ENCODE results near the gene DLX1. TPM values are rescaled to one million over a fixed set of nuclear protein-coding genes. Genes with fewer than 3 reads are reported as not detected.
A peak's percentile ranks its signal among the peaks of the same experiment; 100 is the strongest.

The DLX1 gene
- total RNA-seq, 4 donors from 2014 or later = 0.16 TPM; not detected in 3

DNA sequence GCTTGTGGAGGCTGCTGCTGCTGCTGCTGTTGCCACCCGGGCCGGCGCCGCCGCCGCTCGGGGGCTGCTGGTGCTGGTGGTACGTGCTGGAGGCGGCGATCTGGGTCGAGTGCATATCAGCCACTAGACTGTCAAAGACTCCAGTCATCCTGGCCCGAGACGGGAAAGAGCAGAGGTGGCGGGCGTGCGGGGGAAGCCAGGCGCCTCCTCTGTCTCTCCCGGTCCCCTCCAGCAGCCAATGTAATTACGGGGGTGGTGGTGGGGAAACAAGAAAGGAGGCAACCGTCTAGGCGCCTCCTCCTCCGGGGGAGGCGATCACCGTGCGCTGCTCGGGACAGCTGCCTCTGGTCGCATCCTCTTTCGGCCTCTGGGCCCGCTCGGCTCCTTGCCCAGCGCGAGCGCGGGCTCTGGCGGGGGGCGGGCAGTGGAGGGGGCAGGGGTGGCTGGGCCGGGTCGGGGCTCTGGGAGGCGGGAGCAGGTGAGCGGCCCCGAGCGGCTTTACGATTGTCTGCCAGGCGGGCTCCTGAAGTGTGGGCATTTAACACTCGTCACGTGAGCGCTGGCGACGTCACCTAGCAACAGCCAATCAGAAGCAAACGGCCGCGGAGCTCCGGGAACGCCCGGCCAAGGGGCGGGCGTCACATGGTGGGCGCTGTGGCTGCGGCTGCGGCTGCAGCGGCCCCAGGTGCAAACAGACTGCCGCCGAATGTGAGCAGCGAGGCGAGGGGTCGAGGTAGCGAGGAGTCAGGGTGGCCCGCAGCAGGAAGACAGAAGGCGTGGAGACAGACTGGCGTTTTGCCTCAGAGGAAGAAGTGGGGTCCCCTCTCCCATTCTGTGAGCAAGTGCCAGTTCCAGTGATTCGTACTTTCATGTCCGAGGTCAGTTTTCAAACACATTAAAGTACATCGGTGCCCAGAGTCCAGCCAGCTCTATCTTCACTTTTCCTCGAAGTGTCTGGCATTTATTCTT is 17.4 kb downstream of the DLX1 start, which contains the start of gene DLX2:
Gene DLX2 (minus strand): TSS at position 510 of the 969 bp plus-strand sequence. CDS start 362 bp downstream, at position 148.
- in situ Hi-C loops (cut with MboI; ENCODE audit: low sequenced_read_pairs in 4 of 4) = loop anchor here (10.0 to 25.0 kb wide), 5 partner anchors 290 to 515 kb away; no protein-coding TSS in a partner anchor
- Histone ChIP-seq H3K4me3 (peak within 1 kb of the TSS; percentile 45 to 68 (median 52)), H3K27ac (no peak within 1 kb of the TSS), H3K27me3 (peaks cover 98 to 100% (median 100%) of the 10 kb centered on the region in 3 donors), H3K36me3 (no peaks in the 10 kb centered on the region), H3K9me3 (no peaks in the 10 kb centered on the region), H3K4me1 (peaks cover 17 to 43% of the 10 kb centered on the region in 2 donors)
- intact Hi-C loops (cut with DNase I; ENCODE audit: low total_unique reads) = loop anchor here (1.0 to 10.0 kb wide), 5 partner anchors 18 to 415 kb away; partner anchors contain the start of genes DLX1 and DYNC1I2
- peak; percentile 42 to 53 for ATAC-seq
- DNase-seq = peak; percentile 54 to 56
- TF ChIP-seq, protein P1, sequence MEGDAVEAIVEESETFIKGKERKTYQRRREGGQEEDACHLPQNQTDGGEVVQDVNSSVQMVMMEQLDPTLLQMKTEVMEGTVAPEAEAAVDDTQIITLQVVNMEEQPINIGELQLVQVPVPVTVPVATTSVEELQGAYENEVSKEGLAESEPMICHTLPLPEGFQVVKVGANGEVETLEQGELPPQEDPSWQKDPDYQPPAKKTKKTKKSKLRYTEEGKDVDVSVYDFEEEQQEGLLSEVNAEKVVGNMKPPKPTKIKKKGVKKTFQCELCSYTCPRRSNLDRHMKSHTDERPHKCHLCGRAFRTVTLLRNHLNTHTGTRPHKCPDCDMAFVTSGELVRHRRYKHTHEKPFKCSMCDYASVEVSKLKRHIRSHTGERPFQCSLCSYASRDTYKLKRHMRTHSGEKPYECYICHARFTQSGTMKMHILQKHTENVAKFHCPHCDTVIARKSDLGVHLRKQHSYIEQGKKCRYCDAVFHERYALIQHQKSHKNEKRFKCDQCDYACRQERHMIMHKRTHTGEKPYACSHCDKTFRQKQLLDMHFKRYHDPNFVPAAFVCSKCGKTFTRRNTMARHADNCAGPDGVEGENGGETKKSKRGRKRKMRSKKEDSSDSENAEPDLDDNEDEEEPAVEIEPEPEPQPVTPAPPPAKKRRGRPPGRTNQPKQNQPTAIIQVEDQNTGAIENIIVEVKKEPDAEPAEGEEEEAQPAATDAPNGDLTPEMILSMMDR (IDR thresholded peaks at IDR 0.05 in 4 of 5, conservative IDR thresholded peaks at IDR 0.05 in 1 of 5) = no peak
- TF ChIP-seq POLR2A (IDR thresholded peaks at IDR 0.05) = no peak

DNA sequence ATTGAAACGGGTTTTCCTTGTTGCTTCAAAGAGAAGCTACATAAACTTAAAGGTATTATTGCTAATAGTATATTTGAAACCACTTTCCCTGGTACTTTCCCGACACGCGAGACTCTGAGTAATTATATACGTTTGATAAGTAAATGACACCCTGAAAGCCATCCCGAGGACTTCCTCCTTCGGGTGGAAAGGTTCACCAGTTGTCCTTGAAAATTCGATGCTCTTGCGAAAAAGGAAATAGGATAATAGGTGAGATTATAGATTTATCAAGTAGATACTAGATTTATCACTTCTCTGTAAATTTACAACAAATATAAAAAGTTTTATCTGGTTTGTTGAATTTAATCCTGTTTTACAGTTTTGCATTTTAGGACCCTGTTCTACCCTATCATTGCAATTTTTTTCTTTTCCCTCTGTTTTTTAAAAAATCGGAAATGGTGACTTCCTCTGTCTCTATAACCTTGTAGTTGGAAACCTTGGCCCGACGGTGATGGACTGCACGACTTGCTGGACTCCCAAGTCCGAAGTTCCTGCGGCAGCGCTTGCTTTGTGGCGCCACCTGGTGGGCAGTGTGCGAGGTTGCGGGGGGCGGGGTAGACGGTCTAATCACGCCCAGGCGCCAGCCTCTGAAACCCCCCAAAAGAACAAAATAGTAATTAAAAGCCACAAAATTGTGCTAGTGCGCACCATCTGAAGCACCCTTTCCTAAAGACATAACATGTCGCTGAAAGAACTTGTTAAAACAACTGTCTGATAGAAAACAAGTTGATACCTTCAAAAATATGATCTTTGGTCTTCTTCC is 18.4 kb downstream of the DLX1 start:
- H3K4me1 ChIP-seq = peaks cover 17 to 45% of the 10 kb centered on the region in 2 donors
- H3K27ac ChIP-seq = no peak overlapping the region
- H3K36me3 ChIP-seq = no peaks in the 10 kb centered on the region
- H3K27me3 ChIP-seq = peaks cover 98 to 100% (median 100%) of the 10 kb centered on the region in 3 donors
- no peaks in the 10 kb centered on the region for H3K9me3 ChIP-seq
- in situ Hi-C loops (cut with MboI; ENCODE audit: low sequenced_read_pairs in 4 of 4) = loop anchor here (10.0 to 25.0 kb wide), 5 partner anchors 291 to 516 kb away; no protein-coding TSS in a partner anchor
- peak; percentile 30 to 72 for ATAC-seq
- H3K4me3 ChIP-seq = peak overlapping the region in 3 of 4 donors; percentile 45 to 68 (median 53)
- intact Hi-C loops (cut with DNase I; ENCODE audit: low total_unique reads) = loop anchor here (1.0 to 10.0 kb wide), 5 partner anchors 19 to 416 kb away; partner anchors contain the start of genes DLX1 and DYNC1I2
- DNase-seq = peak; percentile 43 to 65
- TF ChIP-seq, protein P1 (IDR thresholded peaks at IDR 0.05 in 4 of 5, conservative IDR thresholded peaks at IDR 0.05 in 1 of 5) = peak; percentile 76 to 85 (median 83)
- TF ChIP-seq POLR2A (IDR thresholded peaks at IDR 0.05) = no peak

DNA sequence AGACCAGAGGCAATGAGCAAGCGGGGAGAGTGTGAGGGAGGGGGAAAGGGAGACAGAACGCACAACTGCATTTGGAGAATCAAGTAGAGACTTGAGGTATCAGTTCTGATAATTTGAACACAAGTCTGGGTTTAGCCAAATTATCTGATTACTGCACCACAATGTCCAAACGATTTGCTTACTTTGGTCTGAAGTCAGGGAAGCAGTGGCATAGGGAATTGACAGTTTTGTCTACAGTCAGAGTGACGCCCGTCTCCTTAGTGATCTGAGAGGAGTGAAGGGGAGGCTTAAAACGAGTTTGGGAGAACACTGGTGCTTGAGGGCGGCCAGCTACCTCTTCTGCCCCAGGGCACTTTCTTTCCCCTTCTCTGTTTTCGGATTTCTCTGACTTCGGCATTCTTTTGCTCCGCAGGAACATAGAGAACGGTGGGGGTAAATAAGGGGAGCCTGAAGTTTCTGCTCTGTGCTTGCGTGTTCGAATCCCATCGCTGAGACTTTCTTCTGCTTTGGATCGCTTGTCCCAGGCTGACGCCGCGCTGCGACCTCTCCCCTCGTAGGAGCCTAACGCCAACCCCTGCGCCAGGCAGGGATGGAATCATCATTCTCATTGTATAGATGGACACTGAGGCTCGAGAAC is 20.3 kb downstream of the DLX1 start:
- Histone ChIP-seq H3K9me3 (no peaks in the 10 kb centered on the region), H3K27me3 (peaks cover 84 to 86% (median 86%) of the 10 kb centered on the region in 3 donors), H3K27ac (no peak overlapping the region), H3K4me3 (peak overlapping the region in 1 of 4 donors; percentile 35), H3K36me3 (no peaks in the 10 kb centered on the region), H3K4me1 (peaks cover 16 to 35% of the 10 kb centered on the region in 2 donors)
- TF ChIP-seq POLR2A (IDR thresholded peaks at IDR 0.05) = no peak
- TF ChIP-seq, protein P1 (IDR thresholded peaks at IDR 0.05 in 4 of 5, conservative IDR thresholded peaks at IDR 0.05 in 1 of 5) = no peak
- intact Hi-C loops (cut with DNase I; ENCODE audit: low total_unique reads) (loop anchor here (5.0 to 10.0 kb wide), 2 partner anchors 151 to 508 kb away; no protein-coding TSS in a partner anchor), in situ Hi-C loops (cut with MboI; ENCODE audit: low sequenced_read_pairs in 4 of 4) (loop anchor here (10.0 to 25.0 kb wide), 5 partner anchors 293 to 518 kb away; no protein-coding TSS in a partner anchor)
- ATAC-seq (no peak), DNase-seq (no peak)
